Measurements from ENCODE around the gene NOP9.
"Not testable (repeated sequence)": the region's sequence is repeated elsewhere in the genome, so short reads cannot be mapped to it uniquely, and the experiment has no call there.

Gene NOP9

GRCh38 chr14:24322672-24323071 is 23.0 kb downstream of the NOP9 start:
- no peaks in the 10 kb centered on the region for H3K27me3 Mint-ChIP-seq
- H3K36me3 Mint-ChIP-seq = no peaks in the 10 kb centered on the region
- H3K27ac Mint-ChIP-seq = no peak overlapping the region
- H3K4me3 Mint-ChIP-seq = no peak overlapping the region
- H3K9me3 Mint-ChIP-seq = no peaks in the 10 kb centered on the region
- H3K4me1 Mint-ChIP-seq = peaks cover 10% of the 10 kb centered on the region

GRCh38 chr14:24323341-24323740 is 23.7 kb downstream of the NOP9 start:
- Mint-ChIP-seq H3K9me3 (no peaks in the 10 kb centered on the region), H3K36me3 (no peaks in the 10 kb centered on the region), H3K27me3 (no peaks in the 10 kb centered on the region), H3K4me1 (peaks cover 10% of the 10 kb centered on the region), H3K27ac (no peak overlapping the region), H3K4me3 (no peak overlapping the region)

GRCh38 chr14:24324024-24324423 is 24.4 kb downstream of the NOP9 start:
- Mint-ChIP-seq H3K9me3 (no peaks in the 10 kb centered on the region), H3K27ac (no peak overlapping the region), H3K27me3 (no peaks in the 10 kb centered on the region), H3K4me3 (no peak overlapping the region), H3K36me3 (no peaks in the 10 kb centered on the region), H3K4me1 (peaks cover 15% of the 10 kb centered on the region)

- H3K4me1 Mint-ChIP-seq = peaks cover 19% of the 10 kb centered on the region
- no peak overlapping the region for H3K4me3 Mint-ChIP-seq
- no peaks in the 10 kb centered on the region for H3K36me3 Mint-ChIP-seq
- H3K27ac Mint-ChIP-seq = no peak overlapping the region
- no peaks in the 10 kb centered on the region for H3K27me3 Mint-ChIP-seq
- no peaks in the 10 kb centered on the region for H3K9me3 Mint-ChIP-seq
Measured at GRCh38 chr14:24325041-24325530, 25.4 kb downstream of the NOP9 start.

GRCh38 chr14:24325963-24326362 is 26.3 kb downstream of the NOP9 start:
- no peak overlapping the region for H3K4me3 Mint-ChIP-seq
- H3K36me3 Mint-ChIP-seq = no peaks in the 10 kb centered on the region
- H3K27ac Mint-ChIP-seq = no peak overlapping the region
- H3K27me3 Mint-ChIP-seq = no peaks in the 10 kb centered on the region
- H3K9me3 Mint-ChIP-seq = no peaks in the 10 kb centered on the region
- peaks cover 19% of the 10 kb centered on the region for H3K4me1 Mint-ChIP-seq

GRCh38 chr14:24327303-24327702 is 27.7 kb downstream of the NOP9 start:
- peaks cover 3% of the 10 kb centered on the region for H3K27me3 Mint-ChIP-seq
- H3K4me3 Mint-ChIP-seq = no peak overlapping the region
- H3K36me3 Mint-ChIP-seq = no peaks in the 10 kb centered on the region
- H3K4me1 Mint-ChIP-seq = peaks cover 24% of the 10 kb centered on the region
- no peaks in the 10 kb centered on the region for H3K9me3 Mint-ChIP-seq
- H3K27ac Mint-ChIP-seq = no peak overlapping the region

- not testable (repeated sequence) for H3K4me3 Mint-ChIP-seq, H3K9me3 Mint-ChIP-seq, H3K36me3 Mint-ChIP-seq, H3K27ac Mint-ChIP-seq, H3K27me3 Mint-ChIP-seq
- H3K4me1 Mint-ChIP-seq = peaks cover 25% of the 10 kb centered on the region
Measured at GRCh38 chr14:24327914-24328313, 28.3 kb downstream of the NOP9 start.

GRCh38 chr14:24329073-24329663 is 29.5 kb downstream of the NOP9 start:
- Mint-ChIP-seq H3K4me3 (no peak overlapping the region), H3K9me3 (no peaks in the 10 kb centered on the region), H3K4me1 (peaks cover 32% of the 10 kb centered on the region), H3K36me3 (no peaks in the 10 kb centered on the region), H3K27me3 (peaks cover 5% of the 10 kb centered on the region), H3K27ac (no peak overlapping the region)

- Mint-ChIP-seq H3K4me3 (no peak overlapping the region), H3K27me3 (peaks cover 5% of the 10 kb centered on the region), H3K9me3 (no peaks in the 10 kb centered on the region), H3K4me1 (peaks cover 34% of the 10 kb centered on the region), H3K36me3 (no peaks in the 10 kb centered on the region), H3K27ac (no peak overlapping the region)
Measured at GRCh38 chr14:24329736-24330135, 30.1 kb downstream of the NOP9 start.

GRCh38 chr14:24330973-24331674 is 31.5 kb downstream of the NOP9 start:
- Mint-ChIP-seq H3K9me3 (no peaks in the 10 kb centered on the region), H3K27ac (no peak overlapping the region), H3K27me3 (peaks cover 6% of the 10 kb centered on the region), H3K4me3 (no peak overlapping the region), H3K36me3 (peaks cover 2% of the 10 kb centered on the region), H3K4me1 (peaks cover 34% of the 10 kb centered on the region)

GRCh38 chr14:24331731-24332267 is 32.1 kb downstream of the NOP9 start:
- Mint-ChIP-seq H3K4me3 (peak overlapping the region; percentile 88), H3K36me3 (peaks cover 2% of the 10 kb centered on the region), H3K27ac (peak overlapping the region; percentile 71), H3K27me3 (peaks cover 6% of the 10 kb centered on the region), H3K9me3 (no peaks in the 10 kb centered on the region), H3K4me1 (peaks cover 34% of the 10 kb centered on the region)

- H3K4me1 Mint-ChIP-seq = peaks cover 30% of the 10 kb centered on the region
- no peaks in the 10 kb centered on the region for H3K9me3 Mint-ChIP-seq
- H3K36me3 Mint-ChIP-seq = peaks cover 2% of the 10 kb centered on the region
- H3K4me3 Mint-ChIP-seq = peak overlapping the region; percentile 88
- H3K27ac Mint-ChIP-seq = peak overlapping the region; percentile 71
- peaks cover 6% of the 10 kb centered on the region for H3K27me3 Mint-ChIP-seq
Measured at GRCh38 chr14:24332268-24332993, 32.8 kb downstream of the NOP9 start.

GRCh38 chr14:24334431-24335291 is 35.0 kb downstream of the NOP9 start, which contains the start of gene ADCY4:
TSS of gene ADCY4 (minus strand) at chr14:24335071. CDS start at chr14:24334652, 419 bp downstream.
- peaks cover 4% of the 10 kb centered on the region for H3K36me3 Mint-ChIP-seq
- no peak within 1 kb of the TSS for H3K27ac Mint-ChIP-seq
- H3K9me3 Mint-ChIP-seq = no peaks in the 10 kb centered on the region
- peaks cover 32% of the 10 kb centered on the region for H3K4me1 Mint-ChIP-seq
- H3K27me3 Mint-ChIP-seq = peaks cover 6% of the 10 kb centered on the region
- peak within 1 kb of the TSS; percentile 57 for H3K4me3 Mint-ChIP-seq

- peaks cover 38% of the 10 kb centered on the region for H3K4me1 Mint-ChIP-seq
- H3K27me3 Mint-ChIP-seq = peaks cover 6% of the 10 kb centered on the region
Measured at GRCh38 chr14:24335461-24336171, 36.0 kb downstream of the NOP9 start.

More at GRCh38 chr14:24335461-24336171, 36.0 kb downstream of the NOP9 start:
- Mint-ChIP-seq H3K4me3 (peak overlapping the region; percentile 49), H3K9me3 (no peaks in the 10 kb centered on the region), H3K27ac (no peak overlapping the region), H3K36me3 (peaks cover 4% of the 10 kb centered on the region)

Data from activated naive CD4-positive, alpha-beta T cell treated with anti-CD3 and anti-CD28 coated beads, Interleukin-2, amount 50 U/mL, for 24 hours (primary cell).